Right lobe of liver (tissue), 4 donors: ENCODE measurements around the gene KCNQ1OT1.

Experiments
- POLR2A ChIP-seq: fragments of 450-650 bp; IDR thresholded peaks from one replicate; pipeline ENCODE4 v1.6.1; 2017; ENCODE audit warnings: antibody characterized with exemption, mild to moderate bottlenecking
- TF ChIP-seq, protein P1 (sequence below), 4 donors: fragments of 200-600 bp in 3 of 4; fragments of 450-650 bp in 1 of 4; IDR thresholded peaks; one replicate each; pipeline versions ENCODE4 v1.5.1 to v1.8.0; 2016 to 2022; ENCODE audit warnings: antibody characterized with exemption in 4 of 4, mild to moderate bottlenecking in 2 of 4
- donor health status: DM: no; HTN: no; CAD: no.
- donor health status: DM: no; HTN: no; CAD: no.
- donor health status: DM: no; HTN: yes; CAD: no.

DNA sequence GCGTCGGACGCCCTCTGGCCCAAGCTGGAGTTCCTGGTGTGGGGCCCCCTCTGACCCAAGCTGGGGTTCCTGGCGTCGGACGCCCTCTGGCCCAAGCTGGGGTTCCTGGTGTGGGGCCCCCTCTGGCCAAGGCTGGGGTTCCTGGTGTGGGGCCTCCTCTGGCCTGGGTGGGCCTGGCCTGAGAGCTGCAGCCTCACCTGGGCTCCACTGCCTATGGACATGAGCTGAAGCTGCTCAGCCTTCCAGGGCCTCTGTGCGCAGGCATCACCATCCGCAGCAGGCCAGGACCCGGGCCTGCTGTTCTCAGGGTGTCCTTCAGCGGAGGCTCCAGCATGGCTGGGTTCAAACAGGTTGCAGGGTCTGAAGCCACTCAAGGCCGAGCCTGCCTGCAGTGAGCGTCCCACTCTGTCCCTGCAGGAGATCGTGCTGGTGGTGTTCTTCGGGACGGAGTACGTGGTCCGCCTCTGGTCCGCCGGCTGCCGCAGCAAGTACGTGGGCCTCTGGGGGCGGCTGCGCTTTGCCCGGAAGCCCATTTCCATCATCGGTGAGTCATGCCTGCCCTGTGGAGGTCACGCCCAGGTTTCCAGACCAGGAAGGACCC, 129.5 kb downstream of the KCNQ1OT1 start:
- TF ChIP-seq, protein P1, sequence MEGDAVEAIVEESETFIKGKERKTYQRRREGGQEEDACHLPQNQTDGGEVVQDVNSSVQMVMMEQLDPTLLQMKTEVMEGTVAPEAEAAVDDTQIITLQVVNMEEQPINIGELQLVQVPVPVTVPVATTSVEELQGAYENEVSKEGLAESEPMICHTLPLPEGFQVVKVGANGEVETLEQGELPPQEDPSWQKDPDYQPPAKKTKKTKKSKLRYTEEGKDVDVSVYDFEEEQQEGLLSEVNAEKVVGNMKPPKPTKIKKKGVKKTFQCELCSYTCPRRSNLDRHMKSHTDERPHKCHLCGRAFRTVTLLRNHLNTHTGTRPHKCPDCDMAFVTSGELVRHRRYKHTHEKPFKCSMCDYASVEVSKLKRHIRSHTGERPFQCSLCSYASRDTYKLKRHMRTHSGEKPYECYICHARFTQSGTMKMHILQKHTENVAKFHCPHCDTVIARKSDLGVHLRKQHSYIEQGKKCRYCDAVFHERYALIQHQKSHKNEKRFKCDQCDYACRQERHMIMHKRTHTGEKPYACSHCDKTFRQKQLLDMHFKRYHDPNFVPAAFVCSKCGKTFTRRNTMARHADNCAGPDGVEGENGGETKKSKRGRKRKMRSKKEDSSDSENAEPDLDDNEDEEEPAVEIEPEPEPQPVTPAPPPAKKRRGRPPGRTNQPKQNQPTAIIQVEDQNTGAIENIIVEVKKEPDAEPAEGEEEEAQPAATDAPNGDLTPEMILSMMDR (IDR thresholded peaks at IDR 0.05): no peak
- no peak for TF ChIP-seq POLR2A
